OCI-M2 (cell line): ENCODE data around the gene ITPK1.

Experiments
- DNase-seq: peaks from one replicate; lab custom pipeline; 2025; ENCODE audit not compliant: unreplicated experiment; lab: John Stamatoyannopoulos, UW

ITPK1 gene

GRCh38 chr14:92973261-92973797 is 142.4 kb downstream of the ITPK1 start:
- no peak for DNase-seq

- no peak for DNase-seq
These were observed 144.0 kb downstream of the ITPK1 start for GRCh38 chr14:92971601-92972180.

GRCh38 chr14:92970271-92970670 is 145.5 kb downstream of the ITPK1 start:
- no peak for DNase-seq

- DNase-seq: no peak
These were observed 145.9 kb downstream of the ITPK1 start for GRCh38 chr14:92969871-92970270.

- no peak for DNase-seq
These were observed 146.3 kb downstream of the ITPK1 start for GRCh38 chr14:92969430-92969829.

- no peak for DNase-seq
These were observed 147.3 kb downstream of the ITPK1 start for GRCh38 chr14:92968291-92969020.

- no peak for DNase-seq
These were observed 148.3 kb downstream of the ITPK1 start for GRCh38 chr14:92967346-92967926.

GRCh38 chr14:92965281-92965680 is 150.4 kb downstream of the ITPK1 start:
- no peak for DNase-seq

GRCh38 chr14:92964124-92965109 is 151.3 kb downstream of the ITPK1 start:
- DNase-seq: no peak

- no peak for DNase-seq
These were observed 152.2 kb downstream of the ITPK1 start for GRCh38 chr14:92963301-92964123.

- DNase-seq: no peak
These were observed 153.0 kb downstream of the ITPK1 start for GRCh38 chr14:92962831-92963095.

- DNase-seq: no peak
These were observed 153.5 kb downstream of the ITPK1 start for GRCh38 chr14:92962031-92962830.

- DNase-seq: no peak
These were observed 154.2 kb downstream of the ITPK1 start for GRCh38 chr14:92961567-92961855.

- no peak for DNase-seq
These were observed 154.8 kb downstream of the ITPK1 start for GRCh38 chr14:92960706-92961566.

GRCh38 chr14:92959761-92960680 is 155.7 kb downstream of the ITPK1 start:
- DNase-seq: no peak

- no peak for DNase-seq
These were observed 156.6 kb downstream of the ITPK1 start for GRCh38 chr14:92959189-92959531.

GRCh38 chr14:92958373-92959188 is 157.1 kb downstream of the ITPK1 start:
- DNase-seq: no peak
